ENCODE data around the gene RPS8. TPM values are rescaled to one million over a fixed set of nuclear protein-coding genes. Genes with fewer than 3 reads are reported as not detected.

The RPS8 gene
- total RNA-seq = 3,767 and 4,240 TPM in 2 replicates

GRCh38 chr1:44775078-44775929 is at the start of gene RPS8:
RPS8 (plus strand) TSS chr1:44775540; CDS start chr1:44775597, 57 bp downstream.
- DNase-seq = peak; percentile 84
- intact Hi-C loops (cut with micrococcal nuclease) = loop anchor here (1.0 to 2.0 kb wide), 5 partner anchors 11 to 53 kb away; partner anchors contain the start of genes KIF2C and RNU5D-1
- H3K9me3 Mint-ChIP-seq = no peaks in the 10 kb centered on the region
- peaks cover 40% of the 10 kb centered on the region for H3K4me1 Mint-ChIP-seq
- TF ChIP-seq CTCF (IDR thresholded peaks at IDR 0.05) = no peak
- peak within 1 kb of the TSS; percentile 98 for H3K4me3 Mint-ChIP-seq
- peak; percentile 82 for ATAC-seq (ENCODE audit: low read depth)
- ChIA-PET CTCF (interaction anchor here (0.6 to 2.1 kb wide), 8 partner anchors 9 to 63 kb away, joined by 3 to 10 read pairs (median 3); partner anchors contain the start of genes PLK3 and RNU5D-1), POLR2A (interaction anchor here (0.5 to 6.3 kb wide), 46 partner anchors 9 to 808 kb away, joined by 3 to 149 read pairs (median 6); partner anchors contain the start of genes AKR1A1, ARMH1, BEST4 and BTBD19)
- H3K27me3 Mint-ChIP-seq = no peaks in the 10 kb centered on the region
- H3K36me3 Mint-ChIP-seq (ENCODE audit: low read depth) = peaks cover 50% of the 10 kb centered on the region
- peak within 1 kb of the TSS; percentile 99 for H3K27ac Mint-ChIP-seq

GRCh38 chr1:44730741-44731512 is 44.4 kb upstream of the RPS8 start, which contains the start of gene RNU5D-1:
RNU5D-1 (minus strand) TSS chr1:44731170.
- ChIA-PET POLR2A (interaction anchor here (0.6 to 8.3 kb wide), 62 partner anchors 8 to 1778 kb away, joined by 3 to 516 read pairs (median 5); partner anchors contain the start of genes AKR1A1, ARMH1, BEST4 and BTBD19), CTCF (interaction anchor here (0.7 to 7.0 kb wide), 21 partner anchors 8 to 762 kb away, joined by 3 to 54 read pairs (median 4); partner anchors contain the start of genes EIF2B3, HECTD3, PLK3 and RPS8)
- intact Hi-C loops (cut with micrococcal nuclease) = loop anchor here (1.0 to 2.0 kb wide), 10 partner anchors 8 to 610 kb away; partner anchors contain the start of genes ARMH1, HECTD3, KIF2C and MUTYH
- Mint-ChIP-seq H3K27ac (peak within 1 kb of the TSS; percentile 100), H3K9me3 (no peaks in the 10 kb centered on the region), H3K4me3 (peak within 1 kb of the TSS; percentile 78), H3K4me1 (peaks cover 37% of the 10 kb centered on the region), H3K36me3 (ENCODE audit: low read depth) (no peaks in the 10 kb centered on the region), H3K27me3 (no peaks in the 10 kb centered on the region)
- TF ChIP-seq CTCF (IDR thresholded peaks at IDR 0.05) = peak; percentile 39
- peak; percentile 71 for ATAC-seq (ENCODE audit: low read depth)
- peak; percentile 84 for DNase-seq

GRCh38 chr1:44733365-44733764 is 42.0 kb upstream of the RPS8 start:
- Mint-ChIP-seq H3K4me1 (peaks cover 26% of the 10 kb centered on the region), H3K36me3 (ENCODE audit: low read depth) (no peaks in the 10 kb centered on the region), H3K9me3 (no peaks in the 10 kb centered on the region), H3K4me3 (no peak overlapping the region), H3K27me3 (no peaks in the 10 kb centered on the region), H3K27ac (no peak overlapping the region)
- CTCF ChIA-PET = interaction anchor here (0.9 kb wide), 1 partner anchor 284 kb away, joined by 3 read pairs; no protein-coding TSS in a partner anchor
- no peak for ATAC-seq (ENCODE audit: low read depth)
- intact Hi-C loops (cut with micrococcal nuclease) = no loop called here
- POLR2A ChIA-PET = interaction anchor here (0.6 to 8.3 kb wide), 8 partner anchors 10 to 758 kb away, joined by 3 to 516 read pairs (median 8); partner anchors contain the start of genes RPS8 and TESK2
- no peak for DNase-seq
- TF ChIP-seq CTCF (IDR thresholded peaks at IDR 0.05) = no peak

- ChIA-PET CTCF (interaction anchor here (0.9 kb wide), 1 partner anchor 283 kb away, joined by 3 read pairs; no protein-coding TSS in a partner anchor), POLR2A (interaction anchor here (3.0 to 8.3 kb wide), 4 partner anchors 11 to 88 kb away, joined by 25 to 516 read pairs (median 154); partner anchors contain the start of gene RPS8)
- TF ChIP-seq CTCF (IDR thresholded peaks at IDR 0.05) = no peak
- DNase-seq = no peak
- Mint-ChIP-seq H3K27me3 (no peaks in the 10 kb centered on the region), H3K4me3 (no peak overlapping the region), H3K9me3 (no peaks in the 10 kb centered on the region), H3K4me1 (peaks cover 26% of the 10 kb centered on the region), H3K27ac (no peak overlapping the region), H3K36me3 (ENCODE audit: low read depth) (no peaks in the 10 kb centered on the region)
- intact Hi-C loops (cut with micrococcal nuclease) = no loop called here
- ATAC-seq (ENCODE audit: low read depth) = no peak
These were observed 41.6 kb upstream of the RPS8 start for GRCh38 chr1:44733784-44734183.
